SK-N-SH (cell line): ENCODE data around the gene NCAN. TPM values are rescaled to one million over a fixed set of nuclear protein-coding genes. Genes with fewer than 3 reads are reported as not detected.
"Not testable (repeated sequence)": the region's sequence is repeated elsewhere in the genome, so short reads cannot be mapped to it uniquely, and the experiment has no call there.

Experiments
- CTCF ChIA-PET: fragments of 300-600, 350-600 bp; formaldehyde crosslinking; extraction: SDS; loops from one replicate; lab custom pipeline; 2021; lab: Yijun Ruan, JAX
- POLR2A ChIA-PET: fragments of 350-600 bp; sonication (Branson Sonifier 250); formaldehyde crosslinking; extraction: SDS; loops from one replicate; lab custom pipeline; 2020; ENCODE audit warnings: antibody characterized with exemption, inconsistent platforms; lab: Yijun Ruan, JAX
- DNase-seq: peaks from one replicate; pipeline ENCODE4 v3.0.0; 2012
- H2AFZ ChIP-seq: fragments of 200-600 bp; sonication (generic); 2 replicates; pipeline ENCODE4 v1.8.1; 2016; ENCODE audit warnings: antibody characterized with exemption, mild to moderate bottlenecking, low read depth
- H3F3A ChIP-seq: fragments of 200-600 bp; sonication (generic); replicated peaks from 2 replicates; pipeline ENCODE3; 2016; ENCODE audit warnings: antibody characterized with exemption, mild to moderate bottlenecking; ENCODE audit not compliant: insufficient read depth
- H3K27ac ChIP-seq, 2 experiments: fragments of 200-500 bp in 1 of 2; fragments of 200-600 bp in 1 of 2; sonication (Bioruptor generic) in 1 of 2; sonication (generic), shearing (Covaris generic) in 1 of 2; 2 replicates each; pipeline versions ENCODE4 v1.5.1 to v1.6.1; 2014 to 2016; ENCODE audit warnings: low read depth in 2 of 2, inconsistent platforms in 1 of 2, low read length in 1 of 2, mild to moderate bottlenecking in 1 of 2, mixed read lengths in 1 of 2
- H3K27me3 ChIP-seq: fragments of 200-600 bp; sonication (generic), shearing (Covaris generic); 2 replicates; pipeline ENCODE4 v1.6.1; 2016; ENCODE audit warnings: mixed run types; ENCODE audit not compliant: insufficient read depth
- H3K36me3 ChIP-seq, 2 experiments: fragments of 200-500 bp in 1 of 2; fragments of 200-600 bp in 1 of 2; sonication (Bioruptor generic) in 1 of 2; sonication (generic) in 1 of 2; replicated peaks in 1 of 2; 2 replicates each; pipeline versions ENCODE3 to v1.5.1; 2014 to 2016; ENCODE audit warnings: low read length in 1 of 2, mild to moderate bottlenecking in 1 of 2; ENCODE audit not compliant: insufficient read depth in 2 of 2, control insufficient read depth in 1 of 2
- H3K4me1 ChIP-seq, 2 experiments: fragments of 200-500 bp in 1 of 2; fragments of 200-600 bp in 1 of 2; sonication (Bioruptor generic) in 1 of 2; sonication (generic), shearing (Covaris generic) in 1 of 2; 2 replicates each; pipeline versions ENCODE4 v1.5.1 to v1.6.1; 2014 to 2016; ENCODE audit warnings: low read depth in 1 of 2, low read length in 1 of 2, mixed run types in 1 of 2; ENCODE audit not compliant: insufficient read depth in 2 of 2, control insufficient read depth in 1 of 2
- H3K4me2 ChIP-seq: fragments of 200-600 bp; sonication (generic), shearing (Covaris generic); 2 replicates; pipeline ENCODE4 v1.6.1; 2017; ENCODE audit warnings: mixed run types
- H3K4me3 ChIP-seq, 2 experiments: fragments of 200-500 bp in 1 of 2; fragments of 200-600 bp in 1 of 2; sonication (Bioruptor generic) in 1 of 2; sonication (generic), shearing (Covaris generic) in 1 of 2; 2 replicates each; pipeline versions ENCODE4 v1.5.1 to v1.8.1; 2014 to 2016; ENCODE audit warnings: low read depth in 2 of 2, inconsistent platforms in 1 of 2, low read length in 1 of 2, mild to moderate bottlenecking in 1 of 2, mixed read lengths in 1 of 2, moderate library complexity in 1 of 2
- H3K79me2 ChIP-seq: fragments of 200-600 bp; sonication (generic); 2 replicates; pipeline ENCODE4 v1.8.1; 2017; ENCODE audit warnings: mild to moderate bottlenecking; ENCODE audit not compliant: insufficient read depth
- H3K9ac ChIP-seq: fragments of 200-600 bp; sonication (generic); 2 replicates; pipeline ENCODE4 v1.6.1; 2017; ENCODE audit warnings: mixed run types
- H3K9me2 ChIP-seq: fragments of 200-600 bp; sonication (generic); 2 replicates; pipeline ENCODE4 v1.6.1; 2017; ENCODE audit warnings: mixed run types
- H3K9me3 ChIP-seq: fragments of 200-600 bp; sonication (generic); 2 replicates; pipeline ENCODE4 v1.6.1; 2017; ENCODE audit warnings: mixed run types, mild to moderate bottlenecking, moderate library complexity
- H4K20me1 ChIP-seq: fragments of 200-600 bp; sonication (generic); 2 replicates; pipeline ENCODE4 v1.6.1; 2017; ENCODE audit warnings: mild to moderate bottlenecking, mixed run types; ENCODE audit not compliant: insufficient read depth
- EP300 ChIP-seq, 2 experiments: IDR thresholded peaks; 2 replicates each; pipeline versions ENCODE4 v1.4.0 to v1.6.1; 2012; ENCODE audit warnings: borderline replicate concordance in 1 of 2, low read depth in 1 of 2, low read length in 1 of 2
- EZH2phosphoT487 ChIP-seq: fragments of 200-600 bp; sonication (generic); IDR thresholded peaks from 2 replicates; pipeline ENCODE4 v1.6.1; 2017; ENCODE audit warnings: low read depth, mixed run types, mild to moderate bottlenecking, antibody characterized with exemption, moderate library complexity, borderline replicate concordance
- FOXM1 ChIP-seq: IDR thresholded peaks from 2 replicates; pipeline ENCODE4 v1.4.0; 2012; ENCODE audit warnings: low read depth, mild to moderate bottlenecking
- GABPA ChIP-seq: IDR thresholded peaks from 2 replicates; pipeline ENCODE4 v1.4.0; 2012; ENCODE audit warnings: low read depth, mild to moderate bottlenecking
- JUND ChIP-seq: IDR thresholded peaks from 2 replicates; pipeline ENCODE4 v1.4.0; 2012
- MAX ChIP-seq: IDR thresholded peaks from 2 replicates; pipeline ENCODE4 v1.4.0; 2012; ENCODE audit warnings: low read depth
- MEF2A ChIP-seq: IDR thresholded peaks from 2 replicates; pipeline ENCODE4 v1.4.0; 2012; ENCODE audit warnings: low read depth, borderline replicate concordance
- NFIC ChIP-seq: IDR thresholded peaks from 2 replicates; pipeline ENCODE4 v1.4.0; 2012; ENCODE audit warnings: borderline replicate concordance
- NRF1 ChIP-seq: IDR thresholded peaks from 2 replicates; pipeline ENCODE4 v1.6.1; 2012; ENCODE audit warnings: low read depth, mild to moderate bottlenecking, low read length
- PBX3 ChIP-seq: IDR thresholded peaks from 2 replicates; pipeline ENCODE4; 2012
- POLR2AphosphoS5 ChIP-seq: IDR thresholded peaks from 2 replicates; pipeline ENCODE4 v1.6.1; 2012; ENCODE audit warnings: low read depth, low read length
- RAD21 ChIP-seq: IDR thresholded peaks from 2 replicates; pipeline ENCODE4 v1.6.1; 2012; ENCODE audit warnings: mild to moderate bottlenecking, low read length
- REST ChIP-seq: IDR thresholded peaks from 2 replicates; pipeline ENCODE4 v1.6.1; 2012; ENCODE audit warnings: mild to moderate bottlenecking, low read depth, low read length, moderate library complexity
- RFX5 ChIP-seq: IDR thresholded peaks from 2 replicates; pipeline ENCODE4 v1.6.1; 2012; ENCODE audit warnings: mild to moderate bottlenecking, improper control_type of control experiment, low read length
- SIN3A ChIP-seq: IDR thresholded peaks from 2 replicates; pipeline ENCODE4 v1.6.1; 2012; ENCODE audit warnings: low read depth, mild to moderate bottlenecking, low read length, moderate library complexity, borderline replicate concordance
- TAF1 ChIP-seq: IDR thresholded peaks from 2 replicates; pipeline ENCODE4 v1.6.1; 2012; ENCODE audit warnings: low read depth, mild to moderate bottlenecking, low read length, moderate library complexity, borderline replicate concordance
- TCF12 ChIP-seq: IDR thresholded peaks from 2 replicates; pipeline ENCODE4 v1.4.0; 2012
- TEAD4 ChIP-seq: IDR thresholded peaks from 2 replicates; pipeline ENCODE4 v1.4.0; 2012; ENCODE audit warnings: mild to moderate bottlenecking, borderline replicate concordance; ENCODE audit not compliant: insufficient read depth
- YY1 ChIP-seq: IDR thresholded peaks from 2 replicates; pipeline ENCODE4 v1.4.0; 2012; ENCODE audit warnings: low read depth, mild to moderate bottlenecking
- ZBTB33 ChIP-seq: IDR thresholded peaks from 2 replicates; pipeline ENCODE4 v1.4.0; 2012; ENCODE audit warnings: low read depth, borderline replicate concordance
- WGBS: methylation state at CpG from one replicate; pipeline ENCODE4 v1.1.6; 2017; ENCODE audit warnings: low lambda C conversion rate; 5-methylcytosine and 5-hydroxymethylcytosine counted together
- polyA plus RNA-seq, 3 experiments: library from polyadenylated mRNA; depleted of rRNA; stranded (reverse); fragments of >200 nt; gene quantifications; 2 replicates each; pipeline ENCODE4 v1.2.3, GENCODE V29; 2012

The NCAN gene
- polyA plus RNA-seq, 1 of the 3 experiments (the other 2 are of a cell fraction) = 0.03 TPM

GRCh38 chr19:19221000-19221399, 9.2 kb downstream of the NCAN start:
- POLR2A ChIA-PET, H3K36me3 ChIP-seq, H3K9ac ChIP-seq, H3F3A ChIP-seq, H3K79me2 ChIP-seq, H2AFZ ChIP-seq, H3K4me3 ChIP-seq, H3K4me1 ChIP-seq, H3K4me2 ChIP-seq, H3K9me3 ChIP-seq, H3K9me2 ChIP-seq, H3K27ac ChIP-seq, H3K27me3 ChIP-seq, H4K20me1 ChIP-seq, DNase-seq: not testable (repeated sequence)
- 42% methylated on average over 7 of the region's 8 CpGs for WGBS
- CTCF ChIA-PET = interaction anchor here (0.6 kb wide), 1 partner anchor 22 kb away, joined by 3 read pairs; no protein-coding TSS in a partner anchor

GRCh38 chr19:19223060-19223459, 11.3 kb downstream of the NCAN start:
- no peak overlapping the region for H3K9ac ChIP-seq
- no peak overlapping the region for H3K4me2 ChIP-seq
- CTCF ChIA-PET = no interaction called here
- H3K4me3 ChIP-seq = no peak overlapping the region
- no peaks in the 10 kb centered on the region for H3K36me3 ChIP-seq
- DNase-seq = no peak
- no peaks in the 10 kb centered on the region for H3K27me3 ChIP-seq
- no peaks in the 10 kb centered on the region for H3K9me3 ChIP-seq
- no peak for TF ChIP-seq EZH2phosphoT487
- TF ChIP-seq REST = no peak
- no peak for TF ChIP-seq RAD21
- TF ChIP-seq GABPA = no peak
- TF ChIP-seq MAX = no peak
- no peak for TF ChIP-seq PBX3
- TF ChIP-seq MEF2A = no peak
- no peak for TF ChIP-seq TEAD4
- no peak for TF ChIP-seq FOXM1
- TF ChIP-seq RFX5 = no peak
- TF ChIP-seq SIN3A = no peak
- TF ChIP-seq YY1 = no peak
- TF ChIP-seq EP300 (IDR thresholded peaks at IDR 0.05; ENCODE audit: borderline replicate concordance in 1 of 2, low read depth in 1 of 2, low read length in 1 of 2) = no peak
- TF ChIP-seq ZBTB33 = no peak
- TF ChIP-seq NFIC = no peak
- TF ChIP-seq TAF1 = no peak
- no peak for TF ChIP-seq POLR2AphosphoS5
- TF ChIP-seq JUND = no peak
- no peak for TF ChIP-seq TCF12
- TF ChIP-seq NRF1 = no peak
- H3K79me2 ChIP-seq = no peaks in the 10 kb centered on the region
- H3K27ac ChIP-seq = no peak overlapping the region
- POLR2A ChIA-PET = no interaction called here
- H4K20me1 ChIP-seq = no peaks in the 10 kb centered on the region
- no peaks in the 10 kb centered on the region for H3K4me1 ChIP-seq
- H3F3A ChIP-seq = no peaks in the 10 kb centered on the region
- H3K9me2 ChIP-seq = no peaks in the 10 kb centered on the region
- H2AFZ ChIP-seq = no peak overlapping the region
- 84% methylated on average over 5 of the region's 5 CpGs for WGBS
